ENCODE data around the gene SLC22A23. TPM values are rescaled to one million over a fixed set of nuclear protein-coding genes. Genes with fewer than 3 reads are reported as not detected.

SLC22A23 gene
- total RNA-seq, 2 experiments from 2014 or later, result 13.4 to 13.6 TPM

- H3K9me3 Mint-ChIP-seq, result no peaks in the 10 kb centered on the region
- no peaks in the 10 kb centered on the region for H3K36me3 Mint-ChIP-seq (ENCODE audit: low read depth)
- no peak overlapping the region for H3K4me3 Mint-ChIP-seq
- H3K4me1 ChIP-seq (ENCODE audit: insufficient read depth, low read length), result peaks cover 11% of the 10 kb centered on the region
- no peak for TF ChIP-seq CTCF (IDR thresholded peaks at IDR 0.05)
- no peaks in the 10 kb centered on the region for H3K36me3 ChIP-seq (ENCODE audit: insufficient read depth, low read length)
- H3K27me3 ChIP-seq (ENCODE audit: control insufficient read depth in 1 of 2, insufficient read depth in 2 of 2, low read length in 2 of 2), result peaks cover 4 to 24% of the 10 kb centered on the region in 2 experiments
- CTCF ChIA-PET, result interaction anchor here (1.0 to 2.5 kb wide), 10 partner anchors 10 to 769 kb away, joined by 3 to 23 read pairs (median 7); partner anchors contain the start of gene TUBB2A
- peaks cover 0 to 5% of the 10 kb centered on the region in 2 experiments for H3K9me3 ChIP-seq (ENCODE audit: control insufficient read depth in 1 of 2, insufficient read depth in 1 of 2, low read length in 2 of 2)
- DNase-seq (no peak), ATAC-seq (ENCODE audit: poor library complexity) (no peak)
- POLR2A ChIA-PET, result interaction anchor here (1.2 kb wide), 1 partner anchor 23 kb away, joined by 5 read pairs; no protein-coding TSS in a partner anchor
- H3K4me3 ChIP-seq (ENCODE audit: low read length), result no peak overlapping the region
- no peak overlapping the region for H3K27ac ChIP-seq (ENCODE audit: low read depth in 1 of 2, low read length in 2 of 2)
- H3K4me1 Mint-ChIP-seq (ENCODE audit: low read depth), result peaks cover 14% of the 10 kb centered on the region
- H3K27ac Mint-ChIP-seq, result no peak overlapping the region
- intact Hi-C loops (cut with DNase I, micrococcal nuclease), result no loop called here
- H3K27me3 Mint-ChIP-seq, result peaks cover 36% of the 10 kb centered on the region
These were observed 204.5 kb downstream of the SLC22A23 start for GRCh38 chr6:3252369-3252768.

- Mint-ChIP-seq H3K4me3 (no peak overlapping the region), H3K27me3 (peaks cover 43% of the 10 kb centered on the region), H3K4me1 (ENCODE audit: low read depth) (peaks cover 14% of the 10 kb centered on the region), H3K9me3 (no peaks in the 10 kb centered on the region), H3K27ac (no peak overlapping the region), H3K36me3 (ENCODE audit: low read depth) (no peaks in the 10 kb centered on the region)
- POLR2A ChIA-PET, result interaction anchor here (1.0 to 1.4 kb wide), 3 partner anchors 22 to 767 kb away, joined by 4 to 5 read pairs (median 4); no protein-coding TSS in a partner anchor
- intact Hi-C loops (cut with DNase I, micrococcal nuclease), result loop anchor here (1.0 to 2.0 kb wide), 3 partner anchors 21 to 255 kb away; no protein-coding TSS in a partner anchor
- CTCF ChIA-PET, result interaction anchor here (0.6 to 2.5 kb wide), 27 partner anchors 8 to 770 kb away, joined by 3 to 23 read pairs (median 4); partner anchors contain the start of genes PSMG4 and TUBB2A
- H3K4me3 ChIP-seq (ENCODE audit: low read length), result no peak overlapping the region
- peaks cover 0 to 5% of the 10 kb centered on the region in 2 experiments for H3K9me3 ChIP-seq (ENCODE audit: control insufficient read depth in 1 of 2, insufficient read depth in 1 of 2, low read length in 2 of 2)
- peak; percentile 95 for TF ChIP-seq CTCF (IDR thresholded peaks at IDR 0.05)
- H3K4me1 ChIP-seq (ENCODE audit: insufficient read depth, low read length), result peaks cover 11% of the 10 kb centered on the region
- H3K27ac ChIP-seq (ENCODE audit: low read depth in 1 of 2, low read length in 2 of 2), result no peak overlapping the region
- ATAC-seq (ENCODE audit: poor library complexity) (peak; percentile 99), DNase-seq (peak; percentile 64 to 87 (median 78))
- H3K27me3 ChIP-seq (ENCODE audit: control insufficient read depth in 1 of 2, insufficient read depth in 2 of 2, low read length in 2 of 2), result peaks cover 6 to 26% of the 10 kb centered on the region in 2 experiments
- no peaks in the 10 kb centered on the region for H3K36me3 ChIP-seq (ENCODE audit: insufficient read depth, low read length)
These were observed 205.2 kb downstream of the SLC22A23 start for GRCh38 chr6:3251462-3252314.

- no peaks in the 10 kb centered on the region for H3K36me3 ChIP-seq (ENCODE audit: insufficient read depth, low read length)
- ChIA-PET POLR2A (no interaction called here), CTCF (interaction anchor here (1.2 to 2.2 kb wide), 5 partner anchors 9 to 134 kb away, joined by 3 to 23 read pairs (median 8); partner anchors contain the start of genes PSMG4 and TUBB2A)
- H3K9me3 ChIP-seq (ENCODE audit: control insufficient read depth in 1 of 2, insufficient read depth in 1 of 2, low read length in 2 of 2), result peaks cover 0 to 5% of the 10 kb centered on the region in 2 experiments
- Mint-ChIP-seq H3K4me1 (ENCODE audit: low read depth) (peaks cover 14% of the 10 kb centered on the region), H3K27ac (no peak overlapping the region), H3K9me3 (no peaks in the 10 kb centered on the region), H3K36me3 (ENCODE audit: low read depth) (no peaks in the 10 kb centered on the region), H3K27me3 (peaks cover 54% of the 10 kb centered on the region), H3K4me3 (no peak overlapping the region)
- TF ChIP-seq CTCF (IDR thresholded peaks at IDR 0.05), result no peak
- H3K4me1 ChIP-seq (ENCODE audit: insufficient read depth, low read length), result peaks cover 11% of the 10 kb centered on the region
- H3K27me3 ChIP-seq (ENCODE audit: control insufficient read depth in 1 of 2, insufficient read depth in 2 of 2, low read length in 2 of 2), result peaks cover 6 to 26% of the 10 kb centered on the region in 2 experiments
- DNase-seq (no peak), ATAC-seq (ENCODE audit: poor library complexity) (no peak)
- H3K27ac ChIP-seq (ENCODE audit: low read depth in 1 of 2, low read length in 2 of 2), result no peak overlapping the region
- intact Hi-C loops (cut with DNase I, micrococcal nuclease), result loop anchor here (2.0 kb wide), 2 partner anchors 19 to 253 kb away; no protein-coding TSS in a partner anchor
- H3K4me3 ChIP-seq (ENCODE audit: low read length), result no peak overlapping the region
These were observed 206.6 kb downstream of the SLC22A23 start for GRCh38 chr6:3250231-3250675.
